Chondrocyte (in vitro differentiated cells): ENCODE data around the gene CHML. TPM values are rescaled to one million over a fixed set of nuclear protein-coding genes. Genes with fewer than 3 reads are reported as not detected.

Experiments
- DNase-seq: peaks from one replicate; pipeline ENCODE4 v3.0.0; 2021; ENCODE audit warnings: mixed read lengths, low spot score
- H3K27ac Mint-ChIP-seq: one replicate; pipeline ENCODE4 v1.8.0; 2021; ENCODE audit warnings: mild to moderate bottlenecking, moderate library complexity, mixed read lengths; ENCODE audit not compliant: unreplicated experiment
- H3K27me3 Mint-ChIP-seq: 2 replicates; pipeline ENCODE4 v1.8.0; 2021; ENCODE audit warnings: low read depth, mixed read lengths
- H3K36me3 Mint-ChIP-seq: 2 replicates; pipeline ENCODE4 v1.8.0; 2021; ENCODE audit warnings: low read depth, mixed read lengths
- H3K4me1 Mint-ChIP-seq: 2 replicates; pipeline ENCODE4 v1.8.0; 2021; ENCODE audit warnings: low read depth, mild to moderate bottlenecking, mixed read lengths
- H3K4me3 Mint-ChIP-seq: one replicate; pipeline ENCODE4 v1.8.0; 2021; ENCODE audit warnings: mild to moderate bottlenecking, moderate library complexity, mixed read lengths; ENCODE audit not compliant: unreplicated experiment
- H3K9me3 Mint-ChIP-seq: 2 replicates; pipeline ENCODE4 v1.8.0; 2021; ENCODE audit warnings: low read depth, mixed read lengths
- total RNA-seq: library from RNA; stranded (reverse); gene quantifications from 3 replicates; pipeline ENCODE4 v1.2.1, GENCODE V29; 2021
- TF ChIP-seq, protein P1 (sequence below): fragments of 200-600 bp; sonication (generic); IDR thresholded peaks from 2 replicates; pipeline ENCODE4 v1.5.0; 2021; ENCODE audit warnings: antibody characterized with exemption, mild to moderate bottlenecking, moderate library complexity

Gene CHML
- total RNA-seq, 1 donor from 2014 or later: 14.0 TPM

DNA sequence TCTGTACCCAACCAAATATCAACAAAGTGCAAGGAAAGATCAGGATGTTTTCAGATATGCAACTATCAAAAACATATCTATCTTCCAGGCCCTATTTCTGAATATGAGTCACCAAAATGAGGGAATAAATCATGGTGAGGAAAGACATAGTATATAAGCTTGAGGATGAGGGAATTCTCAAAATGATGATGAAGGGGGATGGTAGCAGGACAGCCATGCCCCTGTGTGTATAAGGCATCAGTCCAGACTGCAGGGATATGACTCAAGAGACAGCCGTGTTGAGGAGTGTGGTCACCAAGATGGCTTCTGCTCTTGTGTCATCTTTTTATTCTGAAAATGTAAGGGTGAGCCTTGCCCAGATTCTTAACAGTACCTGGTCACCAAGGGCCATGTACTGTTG is 7.5 kb upstream of the CHML start:
- H3K36me3 Mint-ChIP-seq: no peaks in the 10 kb centered on the region
- no peaks in the 10 kb centered on the region for H3K4me1 Mint-ChIP-seq
- peaks cover 9% of the 10 kb centered on the region for H3K27me3 Mint-ChIP-seq
- TF ChIP-seq, protein P1, sequence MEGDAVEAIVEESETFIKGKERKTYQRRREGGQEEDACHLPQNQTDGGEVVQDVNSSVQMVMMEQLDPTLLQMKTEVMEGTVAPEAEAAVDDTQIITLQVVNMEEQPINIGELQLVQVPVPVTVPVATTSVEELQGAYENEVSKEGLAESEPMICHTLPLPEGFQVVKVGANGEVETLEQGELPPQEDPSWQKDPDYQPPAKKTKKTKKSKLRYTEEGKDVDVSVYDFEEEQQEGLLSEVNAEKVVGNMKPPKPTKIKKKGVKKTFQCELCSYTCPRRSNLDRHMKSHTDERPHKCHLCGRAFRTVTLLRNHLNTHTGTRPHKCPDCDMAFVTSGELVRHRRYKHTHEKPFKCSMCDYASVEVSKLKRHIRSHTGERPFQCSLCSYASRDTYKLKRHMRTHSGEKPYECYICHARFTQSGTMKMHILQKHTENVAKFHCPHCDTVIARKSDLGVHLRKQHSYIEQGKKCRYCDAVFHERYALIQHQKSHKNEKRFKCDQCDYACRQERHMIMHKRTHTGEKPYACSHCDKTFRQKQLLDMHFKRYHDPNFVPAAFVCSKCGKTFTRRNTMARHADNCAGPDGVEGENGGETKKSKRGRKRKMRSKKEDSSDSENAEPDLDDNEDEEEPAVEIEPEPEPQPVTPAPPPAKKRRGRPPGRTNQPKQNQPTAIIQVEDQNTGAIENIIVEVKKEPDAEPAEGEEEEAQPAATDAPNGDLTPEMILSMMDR: no peak
- DNase-seq: no peak
- H3K9me3 Mint-ChIP-seq: peaks cover 3% of the 10 kb centered on the region
- no peak overlapping the region for H3K27ac Mint-ChIP-seq
- H3K4me3 Mint-ChIP-seq: no peak overlapping the region

DNA sequence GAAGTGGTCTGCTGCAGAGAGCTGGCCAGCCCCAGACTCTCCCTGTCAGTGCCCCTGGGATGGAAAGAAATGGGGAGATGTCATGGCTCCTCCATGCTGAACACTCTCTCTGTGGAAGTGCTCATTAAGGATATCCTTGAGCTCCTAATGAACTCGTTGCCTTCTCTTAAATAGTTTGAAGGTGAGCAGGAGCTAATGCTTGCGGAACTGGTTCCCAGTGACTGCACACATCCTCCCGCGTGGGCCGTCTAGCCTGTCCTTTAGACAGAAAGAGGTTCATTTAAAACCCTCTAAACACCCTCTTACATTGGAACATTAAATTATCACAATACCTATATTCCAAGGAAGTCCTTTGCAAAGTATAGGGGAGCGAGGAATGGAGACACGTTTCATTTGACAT is 6.0 kb upstream of the CHML start:
- Mint-ChIP-seq H3K36me3 (no peaks in the 10 kb centered on the region), H3K4me1 (peaks cover 12% of the 10 kb centered on the region), H3K4me3 (no peak overlapping the region), H3K27ac (no peak overlapping the region), H3K27me3 (peaks cover 9% of the 10 kb centered on the region), H3K9me3 (peaks cover 12% of the 10 kb centered on the region)
- TF ChIP-seq, protein P1: no peak
- no peak for DNase-seq

DNA sequence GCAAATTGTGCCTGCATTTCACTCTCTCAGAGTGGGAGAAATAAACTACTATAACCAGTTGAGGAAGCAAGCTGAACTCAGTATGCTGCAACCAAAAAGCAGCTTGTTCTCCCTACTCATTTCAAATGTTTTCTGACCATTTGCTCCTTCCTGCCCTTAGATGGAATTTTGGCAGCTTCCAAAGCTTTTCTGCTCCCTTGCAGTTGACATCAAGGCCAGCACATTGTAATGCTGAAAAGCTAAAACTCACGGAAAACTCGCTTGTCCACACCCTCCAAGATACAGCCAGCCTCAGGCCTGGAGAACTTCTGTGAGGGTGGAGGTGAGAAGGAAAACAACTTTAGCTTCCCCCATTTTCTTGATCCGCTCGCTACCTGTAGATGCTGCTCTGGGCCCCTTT is 5.0 kb upstream of the CHML start:
- H3K4me3 Mint-ChIP-seq: no peak overlapping the region
- peaks cover 12% of the 10 kb centered on the region for H3K9me3 Mint-ChIP-seq
- H3K36me3 Mint-ChIP-seq: no peaks in the 10 kb centered on the region
- TF ChIP-seq, protein P1: no peak
- no peak for DNase-seq
- peaks cover 2% of the 10 kb centered on the region for H3K27me3 Mint-ChIP-seq
- H3K27ac Mint-ChIP-seq: no peak overlapping the region
- peaks cover 19% of the 10 kb centered on the region for H3K4me1 Mint-ChIP-seq

DNA sequence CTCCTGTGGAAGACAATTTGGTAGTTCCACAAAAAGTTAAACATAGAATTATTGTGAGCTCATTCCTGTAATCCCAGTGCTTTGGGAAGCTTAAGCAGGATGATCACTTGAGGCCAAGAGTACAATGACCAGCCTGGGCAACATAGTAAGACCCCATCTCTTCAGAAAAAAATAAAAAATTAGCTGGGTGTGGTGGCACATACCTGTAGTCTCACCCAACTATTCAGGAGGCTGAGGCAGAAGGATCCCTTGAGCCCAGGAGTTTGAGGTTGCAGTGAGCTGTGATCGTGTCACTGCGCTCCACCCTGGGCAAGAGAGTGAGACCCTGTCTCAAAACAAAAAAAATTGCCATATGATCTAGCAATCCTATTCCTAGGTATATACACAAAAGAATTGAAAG is 4.1 kb upstream of the CHML start:
- DNase-seq: no peak
- no peaks in the 10 kb centered on the region for H3K27me3 Mint-ChIP-seq
- H3K27ac Mint-ChIP-seq: no peak overlapping the region
- H3K36me3 Mint-ChIP-seq: no peaks in the 10 kb centered on the region
- TF ChIP-seq, protein P1: no peak
- H3K4me3 Mint-ChIP-seq: no peak overlapping the region
- peaks cover 8% of the 10 kb centered on the region for H3K9me3 Mint-ChIP-seq
- peaks cover 21% of the 10 kb centered on the region for H3K4me1 Mint-ChIP-seq

DNA sequence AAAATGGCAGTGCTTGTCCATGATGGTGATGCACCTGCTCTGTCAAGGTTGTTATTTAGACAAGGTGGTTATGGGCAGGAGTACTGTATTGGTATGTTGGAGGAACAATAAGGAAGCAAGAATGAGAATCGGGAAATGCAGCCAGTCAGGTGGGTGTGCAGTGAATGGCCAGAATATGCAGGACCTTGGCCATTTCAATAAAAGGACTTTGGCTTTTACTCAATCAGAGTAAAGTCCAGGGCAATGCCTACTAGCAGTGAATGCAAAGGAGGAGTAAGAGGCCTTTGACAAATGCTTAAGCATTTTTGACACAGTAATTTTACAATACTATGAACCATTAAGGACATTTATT is 2.4 kb upstream of the CHML start:
- H3K27ac Mint-ChIP-seq: peak overlapping the region; percentile 38
- no peak overlapping the region for H3K4me3 Mint-ChIP-seq
- peaks cover 8% of the 10 kb centered on the region for H3K9me3 Mint-ChIP-seq
- no peaks in the 10 kb centered on the region for H3K36me3 Mint-ChIP-seq
- TF ChIP-seq, protein P1: no peak
- H3K27me3 Mint-ChIP-seq: no peaks in the 10 kb centered on the region
- DNase-seq: no peak
- peaks cover 36% of the 10 kb centered on the region for H3K4me1 Mint-ChIP-seq
